GM19463 (cell line): ENCODE results near the gene NACA2.
"Not testable (repeated sequence)": the region's sequence is repeated elsewhere in the genome, so short reads cannot be mapped to it uniquely, and the experiment has no call there.

ENCODE experiments used
- ATAC-seq: cut with Tn5 transposase; IDR thresholded peaks from one replicate; pipeline ENCODE4 v1.9.1; 2021; ENCODE audit warnings: mild to moderate bottlenecking, moderate library complexity; ENCODE audit not compliant: unreplicated experiment

The NACA2 gene

DNA sequence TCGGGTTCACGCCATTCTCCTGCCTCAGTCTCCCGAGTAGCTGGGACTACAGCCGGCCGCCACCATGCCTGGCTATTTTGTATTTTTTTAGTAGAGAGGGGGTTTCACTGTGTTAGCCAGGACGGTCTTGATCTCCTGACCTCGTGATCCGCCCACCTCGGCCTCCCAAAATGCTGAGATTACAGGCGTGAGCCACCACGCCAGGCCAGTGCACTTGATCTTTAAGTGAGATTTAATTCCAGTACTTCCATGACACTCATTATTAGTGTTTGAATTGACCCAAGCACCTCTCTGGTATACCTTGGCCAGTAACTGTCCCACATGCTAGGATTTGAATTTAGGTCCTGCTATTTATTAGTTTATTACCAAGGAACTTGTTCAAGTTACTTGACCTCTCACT lies 38.5 kb downstream of the NACA2 start:
- ATAC-seq = not testable (repeated sequence)

DNA sequence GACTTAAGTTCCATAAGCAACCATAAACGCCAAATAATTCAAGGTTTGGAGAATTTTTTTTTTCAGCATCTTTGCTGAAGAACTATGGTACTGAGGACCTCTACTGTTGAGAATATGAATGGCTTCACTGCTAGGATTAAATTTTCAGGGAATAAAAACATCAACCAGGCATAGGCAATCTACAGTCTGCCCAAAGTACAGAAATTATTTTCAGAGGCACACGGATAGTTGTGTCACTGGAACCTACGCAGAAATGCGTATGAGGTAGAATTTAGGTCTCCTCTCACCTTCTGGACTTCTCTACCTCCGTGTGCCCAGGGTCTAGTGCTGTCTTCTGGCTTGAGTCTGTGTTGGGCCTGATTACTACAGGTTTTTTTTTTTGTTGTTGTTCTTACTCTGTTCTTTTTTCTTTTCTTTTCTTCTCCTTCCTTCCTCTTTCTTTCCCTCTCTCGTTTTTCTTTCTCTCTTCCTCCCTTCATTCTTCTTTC lies 39.7 kb downstream of the NACA2 start:
- no peak for ATAC-seq

DNA sequence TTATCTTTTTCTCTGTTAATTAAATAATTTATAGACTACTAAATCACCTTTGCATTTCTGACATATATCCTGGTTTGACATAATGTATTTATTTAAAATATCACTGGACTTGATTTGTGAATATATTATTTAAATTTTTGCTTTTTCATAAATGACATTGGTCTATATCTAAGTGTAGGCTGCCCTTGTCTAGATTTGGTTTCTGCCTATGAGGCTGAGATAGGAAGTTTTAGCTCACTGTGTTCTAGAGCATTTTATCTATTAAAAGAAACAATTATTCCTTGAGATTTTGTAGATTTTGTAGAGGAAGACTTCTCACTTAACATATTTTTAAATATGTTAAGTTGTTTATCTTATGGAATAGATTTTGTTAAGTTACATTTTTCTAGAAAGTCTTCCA lies 43.9 kb downstream of the NACA2 start:
- no peak for ATAC-seq

- no peak for ATAC-seq
Observed at GRCh38 chr17:61545335-61545938, 45.6 kb downstream of the NACA2 start.

DNA sequence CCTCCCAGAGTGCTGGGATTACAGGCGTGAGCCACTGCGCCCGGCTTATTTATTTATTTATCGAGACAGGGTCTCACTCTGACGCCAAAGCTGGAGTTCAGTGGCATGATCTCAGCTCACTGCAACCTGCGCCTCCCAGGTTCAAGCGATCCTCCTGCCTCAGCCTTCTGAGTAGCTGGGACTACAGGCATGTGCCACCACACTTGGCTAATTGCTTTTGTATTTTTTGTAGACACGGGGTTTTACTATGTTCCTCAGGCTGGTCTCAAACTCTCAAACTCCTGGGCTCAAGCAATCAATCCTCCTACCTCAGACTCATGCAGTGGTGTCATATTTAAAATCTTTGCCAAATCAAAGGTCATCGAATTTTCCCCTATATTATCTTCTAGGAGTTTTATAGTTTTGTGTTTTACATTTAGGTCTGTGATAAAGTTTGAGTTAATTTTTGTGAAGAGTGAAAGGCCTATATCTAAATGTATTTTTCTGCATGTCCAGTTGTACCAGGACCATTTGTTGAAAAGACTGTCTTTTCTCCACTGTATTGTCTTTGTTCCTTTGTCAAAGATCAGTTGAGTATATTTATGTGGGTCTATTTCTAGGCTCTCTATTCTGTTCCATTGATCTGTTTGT lies 47.1 kb downstream of the NACA2 start:
- ATAC-seq = no peak

GRCh38 chr17:61542027-61542426 lies 49.0 kb downstream of the NACA2 start:
- ATAC-seq = no peak

DNA sequence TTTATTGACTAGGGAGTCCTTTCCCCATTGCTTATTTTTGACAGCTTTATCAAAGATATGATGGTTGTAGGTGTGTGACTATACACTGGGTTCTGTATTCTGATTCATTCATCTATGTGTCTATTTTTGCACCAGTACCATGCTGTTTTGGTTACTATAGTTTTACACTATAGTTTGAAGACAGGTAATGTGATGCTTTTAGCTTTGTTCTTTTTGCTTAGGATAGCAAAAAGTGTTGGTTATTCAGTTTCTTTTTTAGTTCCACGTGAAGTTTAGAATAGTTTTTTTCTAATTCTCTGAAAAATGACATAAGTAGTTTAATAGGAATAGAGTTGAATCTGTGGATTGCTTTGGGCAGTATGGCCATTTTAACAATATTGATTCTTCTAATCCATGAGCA lies 50.1 kb downstream of the NACA2 start:
- no peak for ATAC-seq
